ENCODE data around the gene USP53.
"Not testable (repeated sequence)": the region's sequence is repeated elsewhere in the genome, so short reads cannot be mapped to it uniquely, and the experiment has no call there.

The USP53 gene

DNA sequence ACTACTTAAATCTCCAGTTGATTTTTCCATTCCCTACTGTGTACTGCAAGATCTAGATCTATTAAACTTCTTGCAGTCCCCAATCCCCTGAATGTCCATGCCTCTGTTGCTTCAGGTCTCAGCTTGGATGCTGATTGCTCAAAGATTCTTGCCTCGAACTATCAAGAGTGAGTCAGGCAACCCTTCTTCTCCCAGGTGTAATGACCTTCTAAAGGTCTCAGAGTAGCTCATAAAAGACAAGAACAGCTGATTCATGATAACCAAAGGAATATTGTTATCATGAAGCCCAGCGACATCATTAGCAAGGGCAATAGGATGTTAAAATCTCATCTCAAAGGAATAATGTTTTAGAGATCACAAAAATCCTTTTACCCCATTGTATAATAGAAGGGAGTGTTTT, 116.2 kb downstream of the USP53 start:
- H3K4me3 ChIP-seq (ENCODE audit: low read length): no peak overlapping the region
- TF ChIP-seq, protein P1, sequence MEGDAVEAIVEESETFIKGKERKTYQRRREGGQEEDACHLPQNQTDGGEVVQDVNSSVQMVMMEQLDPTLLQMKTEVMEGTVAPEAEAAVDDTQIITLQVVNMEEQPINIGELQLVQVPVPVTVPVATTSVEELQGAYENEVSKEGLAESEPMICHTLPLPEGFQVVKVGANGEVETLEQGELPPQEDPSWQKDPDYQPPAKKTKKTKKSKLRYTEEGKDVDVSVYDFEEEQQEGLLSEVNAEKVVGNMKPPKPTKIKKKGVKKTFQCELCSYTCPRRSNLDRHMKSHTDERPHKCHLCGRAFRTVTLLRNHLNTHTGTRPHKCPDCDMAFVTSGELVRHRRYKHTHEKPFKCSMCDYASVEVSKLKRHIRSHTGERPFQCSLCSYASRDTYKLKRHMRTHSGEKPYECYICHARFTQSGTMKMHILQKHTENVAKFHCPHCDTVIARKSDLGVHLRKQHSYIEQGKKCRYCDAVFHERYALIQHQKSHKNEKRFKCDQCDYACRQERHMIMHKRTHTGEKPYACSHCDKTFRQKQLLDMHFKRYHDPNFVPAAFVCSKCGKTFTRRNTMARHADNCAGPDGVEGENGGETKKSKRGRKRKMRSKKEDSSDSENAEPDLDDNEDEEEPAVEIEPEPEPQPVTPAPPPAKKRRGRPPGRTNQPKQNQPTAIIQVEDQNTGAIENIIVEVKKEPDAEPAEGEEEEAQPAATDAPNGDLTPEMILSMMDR (IDR thresholded peaks at IDR 0.05; ENCODE audit: insufficient read depth, low read depth, low read length, missing control alignments): no peak
- DNase-seq (ENCODE audit: low read depth): no peak

DNA sequence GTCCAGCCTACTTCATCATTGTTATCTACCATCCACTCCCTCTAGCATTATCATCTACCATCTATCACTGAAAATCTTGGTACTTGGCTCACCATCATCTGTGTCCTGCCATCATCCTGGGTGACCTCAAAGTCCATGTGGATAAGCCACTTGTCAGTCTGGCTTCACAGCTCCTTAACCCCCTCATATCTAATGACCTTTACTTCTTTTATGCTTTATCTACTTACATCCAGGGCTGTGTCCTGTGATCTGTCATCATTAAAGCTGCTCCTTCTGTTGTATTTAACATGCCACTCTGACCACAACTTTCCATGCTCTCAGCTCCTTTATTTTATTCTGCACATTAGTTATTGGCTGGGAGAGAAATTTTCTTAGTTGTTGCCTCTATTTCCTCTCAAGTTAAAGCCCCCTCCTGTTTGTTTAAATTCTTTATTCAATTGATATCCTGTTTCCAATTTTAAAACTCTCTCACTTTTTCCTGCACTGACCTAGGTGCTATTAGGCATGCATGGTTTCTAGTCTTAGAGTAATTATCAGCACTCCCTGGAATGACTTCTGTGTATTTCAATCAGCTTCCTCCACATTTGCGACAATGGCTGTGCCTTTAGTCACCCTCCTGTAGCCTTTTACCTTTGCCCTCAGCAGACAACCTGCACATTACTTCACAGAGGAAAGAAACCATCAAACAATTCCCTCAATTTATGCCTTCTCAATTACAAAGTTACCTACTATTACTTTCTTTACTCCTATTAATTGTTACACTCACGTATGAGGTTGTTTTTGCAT, 117.5 kb downstream of the USP53 start:
- TF ChIP-seq, protein P1 (IDR thresholded peaks at IDR 0.05; ENCODE audit: insufficient read depth, low read depth, low read length, missing control alignments): no peak
- DNase-seq (ENCODE audit: low read depth): no peak
- H3K4me3 ChIP-seq (ENCODE audit: low read length): no peak overlapping the region

DNA sequence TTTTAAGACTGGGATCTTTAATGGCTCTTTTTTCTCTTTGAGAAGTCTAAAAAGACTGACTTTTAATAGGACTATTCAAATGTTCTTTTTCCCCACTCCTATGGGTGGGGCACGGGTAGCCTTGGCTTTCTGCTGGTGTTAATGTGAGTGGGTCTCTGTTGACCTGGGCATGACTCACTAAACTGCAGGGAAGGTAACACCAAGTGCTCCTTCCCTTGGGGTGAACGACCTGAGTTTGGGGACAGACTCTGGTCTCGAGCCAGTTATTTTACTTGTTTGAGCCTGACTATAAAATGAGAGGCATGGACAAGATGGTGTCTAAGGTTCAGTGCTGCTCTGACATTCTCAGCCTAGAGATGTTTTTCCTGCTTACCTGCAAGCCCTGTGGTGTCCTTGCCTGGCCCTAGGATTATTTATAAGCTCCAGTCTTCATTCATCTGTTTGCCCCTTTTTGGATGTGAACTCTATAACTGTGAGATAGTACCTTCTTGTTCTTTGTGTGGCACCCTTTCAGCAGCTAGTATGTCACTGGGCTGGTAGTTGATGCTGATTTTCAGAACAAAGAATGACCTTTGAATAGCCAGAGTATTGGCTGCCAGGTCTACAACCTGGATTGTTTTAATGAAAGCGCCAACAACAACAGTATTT, 123.9 kb downstream of the USP53 start:
- not testable (repeated sequence) for DNase-seq (ENCODE audit: low read depth); H3K4me3 ChIP-seq (ENCODE audit: low read length)

DNA sequence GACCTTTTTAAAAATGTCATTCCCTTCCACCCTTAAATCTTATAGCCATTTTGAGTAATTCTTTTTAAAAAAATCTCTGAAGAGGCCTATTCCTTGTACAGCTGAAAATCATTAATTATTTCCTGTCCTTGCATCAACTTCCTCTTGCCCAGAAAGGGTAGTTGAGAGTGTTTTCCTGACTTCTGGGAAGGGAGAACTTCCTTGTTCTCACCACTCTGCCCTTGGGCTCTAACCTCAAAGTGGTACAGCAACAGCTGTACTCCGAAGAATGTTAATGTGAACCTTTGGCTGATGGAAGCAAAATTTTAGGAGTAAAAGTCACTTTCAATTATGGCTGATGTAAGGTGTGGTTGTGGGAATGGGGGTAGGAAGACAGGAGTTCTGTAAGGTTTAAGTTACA, 124.5 kb downstream of the USP53 start:
- no peak for DNase-seq (ENCODE audit: low read depth)
- H3K4me3 ChIP-seq (ENCODE audit: low read length): no peak overlapping the region
- TF ChIP-seq, protein P1 (IDR thresholded peaks at IDR 0.05; ENCODE audit: insufficient read depth, low read depth, low read length, missing control alignments): no peak

DNA sequence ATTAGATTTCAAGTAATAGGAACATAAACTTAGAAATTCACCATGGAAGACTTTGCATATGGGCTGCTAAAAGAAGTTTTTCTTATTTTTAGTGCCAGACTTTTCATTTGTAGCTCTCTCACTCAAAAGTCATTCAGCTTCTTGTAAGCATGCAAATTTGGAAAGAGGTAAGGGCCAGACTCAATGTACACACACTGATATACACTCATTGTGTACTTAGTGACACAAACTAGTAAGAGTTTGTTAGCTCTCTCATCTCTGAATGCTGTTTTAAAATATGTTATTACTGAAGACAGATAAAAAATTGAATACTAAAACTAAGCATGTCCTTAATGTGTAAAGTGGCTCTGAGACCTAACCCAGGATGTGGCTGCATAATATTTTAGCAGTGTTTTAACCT, 127.4 kb downstream of the USP53 start:
- not testable (repeated sequence) for H3K4me3 ChIP-seq (ENCODE audit: low read length); DNase-seq (ENCODE audit: low read depth)

DNA sequence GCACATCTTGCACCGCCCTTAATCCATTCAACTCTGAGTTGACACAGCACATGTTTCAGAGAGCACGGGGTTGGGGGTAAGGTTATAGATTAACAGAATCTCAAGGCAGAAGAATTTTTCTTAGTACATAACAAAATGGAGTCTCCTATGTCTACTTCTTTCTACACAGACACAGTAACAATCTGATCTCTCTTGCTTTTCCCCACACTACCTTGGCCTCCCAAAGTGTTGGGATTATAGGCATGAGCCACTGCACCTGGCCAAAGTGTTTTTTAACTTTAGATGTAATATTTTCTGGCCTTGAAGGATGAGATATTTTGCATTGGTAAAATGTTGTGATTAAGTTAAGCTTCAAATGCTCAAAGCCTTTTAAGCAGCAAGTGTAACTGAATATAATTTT, 130.8 kb downstream of the USP53 start:
- H3K4me3 ChIP-seq (ENCODE audit: low read length); DNase-seq (ENCODE audit: low read depth): not testable (repeated sequence)

All from epithelial cell of esophagus (primary cell).